Fibroblast of lung (primary cell): ENCODE measurements around the gene CCND2.

Source experiments
- CTCF ChIP-seq, 2 donors: IDR thresholded peaks in 1 of 2; conservative IDR thresholded peaks in 1 of 2; 1 replicate in 1 of 2; 2 replicates in 1 of 2; pipeline ENCODE4 v1.5.1; 2011 to 2012; ENCODE audit warnings: low read length in 2 of 2, control low read depth in 1 of 2, inconsistent platforms in 1 of 2, low read depth in 1 of 2, mild to moderate bottlenecking in 1 of 2
- EZH2 ChIP-seq: IDR thresholded peaks from 2 replicates; pipeline ENCODE4 v1.5.1; 2012; ENCODE audit warnings: low read length, control low read depth, mild to moderate bottlenecking; ENCODE audit errors: missing control alignments

GRCh38 chr12:4289998-4290790 is 16.6 kb downstream of the CCND2 start:
- TF ChIP-seq CTCF (conservative IDR thresholded peaks at IDR 0.05 in 1 of 2, IDR thresholded peaks at IDR 0.05 in 1 of 2; ENCODE audit: low read depth in 1 of 2, low read length in 2 of 2) (no peak), EZH2 (no peak)
